ENCODE results near the gene GTF2IRD1. TPM values are rescaled to one million over a fixed set of nuclear protein-coding genes. Genes with fewer than 3 reads are reported as not detected.

GTF2IRD1 gene
- total and polyA plus RNA-seq, 2 of the 4 experiments (the other 2 are of a cell fraction), result 4.1 to 21.9 TPM

DNA sequence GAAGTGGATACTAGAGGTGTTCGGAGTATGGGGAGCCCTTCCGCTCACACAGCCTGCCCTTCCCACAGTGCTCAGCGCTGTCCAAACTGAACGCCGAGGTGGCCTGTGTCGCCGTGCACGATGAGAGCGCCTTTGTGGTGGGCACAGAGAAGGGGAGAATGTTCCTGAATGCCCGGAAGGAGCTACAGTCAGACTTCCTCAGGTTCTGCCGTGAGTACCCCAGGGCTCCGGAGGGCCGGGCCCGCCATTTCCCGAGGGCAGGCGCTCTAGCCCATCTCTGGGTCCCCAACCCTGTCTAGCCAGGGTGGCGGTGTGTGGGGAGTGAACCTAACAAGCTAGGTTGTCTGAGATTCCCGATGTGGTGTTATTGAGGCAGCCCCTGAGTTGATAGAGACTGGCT, 59.1 kb downstream of the GTF2IRD1 start:
- Histone ChIP-seq H2BK5ac (ENCODE audit: low read depth, low read length, poor library complexity, severe bottlenecking) (no peak overlapping the region), H3K23ac (ENCODE audit: low read depth, low read length) (no peak overlapping the region), H4K20me1 (ENCODE audit: insufficient read depth, low read length) (peaks cover 4% of the 10 kb centered on the region), H2BK20ac (ENCODE audit: low read depth, low read length) (no peak overlapping the region), H3K18ac (ENCODE audit: low read depth, low read length) (no peak overlapping the region), H2BK15ac (ENCODE audit: low read depth, low read length) (no peak overlapping the region), H3K4ac (ENCODE audit: low read depth, low read length) (no peak overlapping the region), H3K9ac (ENCODE audit: low read depth, low read length) (no peak overlapping the region), H3K4me3 (ENCODE audit: insufficient read depth, low read depth, low read length) (no peak overlapping the region), H3K27ac (ENCODE audit: insufficient read depth, low read length) (no peak overlapping the region), H3K9me1 (ENCODE audit: insufficient read depth, low read length) (0 out of 2 replicates have a peak, but pooled peaks cover 3% of the 10 kb centered on the region), H2AK5ac (ENCODE audit: low read depth, low read length) (no peak overlapping the region), H3K56ac (ENCODE audit: extremely low read depth, insufficient read depth, low read length) (no peak overlapping the region), H2AK9ac (replicated peaks; ENCODE audit: low read depth, low read length, poor library complexity) (no peak overlapping the region), H4K91ac (ENCODE audit: insufficient read depth, low read depth, low read length) (no peak overlapping the region), H3K27me3 (ENCODE audit: control insufficient read depth, insufficient read depth, low read length) (no peaks in the 10 kb centered on the region), H3K79me1 (ENCODE audit: low read depth in 1 of 2, low read length in 2 of 2) (peaks cover 6 to 14% of the 10 kb centered on the region in 2 experiments), H3K9me3 (ENCODE audit: control insufficient read depth, insufficient read depth, low read length) (no peaks in the 10 kb centered on the region), H4K5ac (ENCODE audit: low read depth, low read length) (no peak overlapping the region), H4K8ac (ENCODE audit: low read depth in 2 of 2, low read length in 2 of 2) (no peak overlapping the region), H2BK120ac (ENCODE audit: low read depth, low read length) (no peak overlapping the region), H3K36me3 (ENCODE audit: control insufficient read depth, insufficient read depth, low read length) (peaks cover 45% of the 10 kb centered on the region), H3K4me2 (ENCODE audit: low read depth, low read length) (no peak overlapping the region), H3K4me1 (ENCODE audit: control insufficient read depth, insufficient read depth, low read length) (peaks cover 3% of the 10 kb centered on the region; the same call in 1 of the 2 replicates), H2AFZ (replicated peaks; ENCODE audit: low read length, poor library complexity) (no peak overlapping the region), H3K14ac (replicated peaks; ENCODE audit: low read depth, low read length) (no peak overlapping the region)
- no peak for ATAC-seq (ENCODE audit: low read depth)
- BruUV-seq (replicated peaks), result no TSS peak
- POLR2A ChIA-PET (ENCODE audit: unreplicated experiment), result no interaction called here
- DNase-seq, result no peak
- dilution Hi-C loops (cut with HindIII; ENCODE audit: low sequenced_read_pairs, unreplicated experiment), result no loop called here
- in situ Hi-C loops (cut with MboI; ENCODE audit: low sequenced_read_pairs), result no loop called here
- CTCF ChIA-PET, result no interaction called here
- 100% methylated on average over 2 of the region's 18 CpGs; no CpG with 5 or more reads in 1 of the 2 experiments for WGBS, 2 experiments (ENCODE audit: extremely low coverage in 2 of 2, insufficient read length in 1 of 2)
- TF ChIP-seq BHLHE40 (IDR thresholded peaks at IDR 0.05; ENCODE audit: low read depth, low read length) (no peak), RFX5 (IDR thresholded peaks at IDR 0.05; ENCODE audit: low read depth, low read length) (no peak), MAFK (IDR thresholded peaks at IDR 0.05; ENCODE audit: low read depth, low read length) (no peak), NFE2L2 (IDR thresholded peaks at IDR 0.05; ENCODE audit: low read depth, low read length) (no peak), MAZ (IDR thresholded peaks at IDR 0.05; ENCODE audit: borderline replicate concordance, low read depth, low read length) (no peak), RAD21 (IDR thresholded peaks at IDR 0.05; ENCODE audit: low read length) (no peak), MXI1 (IDR thresholded peaks at IDR 0.05; ENCODE audit: borderline replicate concordance, low read depth, low read length) (no peak), CHD1 (IDR thresholded peaks at IDR 0.05; ENCODE audit: low read depth, low read length) (no peak), CEBPB (IDR thresholded peaks at IDR 0.05; ENCODE audit: low read depth, low read length) (no peak), FOS (IDR thresholded peaks at IDR 0.05; ENCODE audit: low read depth, low read length) (no peak)
- TF ChIP-seq, protein P1, sequence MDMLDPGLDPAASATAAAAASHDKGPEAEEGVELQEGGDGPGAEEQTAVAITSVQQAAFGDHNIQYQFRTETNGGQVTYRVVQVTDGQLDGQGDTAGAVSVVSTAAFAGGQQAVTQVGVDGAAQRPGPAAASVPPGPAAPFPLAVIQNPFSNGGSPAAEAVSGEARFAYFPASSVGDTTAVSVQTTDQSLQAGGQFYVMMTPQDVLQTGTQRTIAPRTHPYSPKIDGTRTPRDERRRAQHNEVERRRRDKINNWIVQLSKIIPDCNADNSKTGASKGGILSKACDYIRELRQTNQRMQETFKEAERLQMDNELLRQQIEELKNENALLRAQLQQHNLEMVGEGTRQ (IDR thresholded peaks at IDR 0.05; ENCODE audit: low read depth, low read length), result no peak
- TF ChIP-seq, protein P2, sequence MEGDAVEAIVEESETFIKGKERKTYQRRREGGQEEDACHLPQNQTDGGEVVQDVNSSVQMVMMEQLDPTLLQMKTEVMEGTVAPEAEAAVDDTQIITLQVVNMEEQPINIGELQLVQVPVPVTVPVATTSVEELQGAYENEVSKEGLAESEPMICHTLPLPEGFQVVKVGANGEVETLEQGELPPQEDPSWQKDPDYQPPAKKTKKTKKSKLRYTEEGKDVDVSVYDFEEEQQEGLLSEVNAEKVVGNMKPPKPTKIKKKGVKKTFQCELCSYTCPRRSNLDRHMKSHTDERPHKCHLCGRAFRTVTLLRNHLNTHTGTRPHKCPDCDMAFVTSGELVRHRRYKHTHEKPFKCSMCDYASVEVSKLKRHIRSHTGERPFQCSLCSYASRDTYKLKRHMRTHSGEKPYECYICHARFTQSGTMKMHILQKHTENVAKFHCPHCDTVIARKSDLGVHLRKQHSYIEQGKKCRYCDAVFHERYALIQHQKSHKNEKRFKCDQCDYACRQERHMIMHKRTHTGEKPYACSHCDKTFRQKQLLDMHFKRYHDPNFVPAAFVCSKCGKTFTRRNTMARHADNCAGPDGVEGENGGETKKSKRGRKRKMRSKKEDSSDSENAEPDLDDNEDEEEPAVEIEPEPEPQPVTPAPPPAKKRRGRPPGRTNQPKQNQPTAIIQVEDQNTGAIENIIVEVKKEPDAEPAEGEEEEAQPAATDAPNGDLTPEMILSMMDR (conservative IDR thresholded peaks at IDR 0.05; ENCODE audit: low read depth, low read length), result no peak
- intact Hi-C loops (cut with micrococcal nuclease), result no loop called here

Measured in IMR-90 (cell line).